IPS DF 6.9 (cell line): Measurements from ENCODE around the gene IFNGR2.
"Not testable (repeated sequence)": the region's sequence is repeated elsewhere in the genome, so short reads cannot be mapped to it uniquely, and the experiment has no call there.

ENCODE experiments used
- DNase-seq: peaks from one replicate; pipeline ENCODE4 v3.0.0-alpha.2; 2013; ENCODE audit warnings: low read depth, low spot score
- H3K27ac ChIP-seq: one replicate; pipeline ENCODE4 v1.5.1; 2013; ENCODE audit warnings: low read length, control low read depth
- H3K27me3 ChIP-seq: 2 replicates; pipeline ENCODE4 v1.6.1; 2013; ENCODE audit warnings: mild to moderate bottlenecking, low read length; ENCODE audit not compliant: control insufficient read depth, insufficient read depth
- H3K36me3 ChIP-seq: 2 replicates; pipeline ENCODE4 v1.6.1; 2013; ENCODE audit warnings: low read length; ENCODE audit not compliant: control insufficient read depth, insufficient read depth
- H3K4me1 ChIP-seq: 2 replicates; pipeline ENCODE4 v1.6.1; 2013; ENCODE audit warnings: low read length; ENCODE audit not compliant: control insufficient read depth, insufficient read depth
- H3K4me3 ChIP-seq: 2 replicates; pipeline ENCODE4 v1.5.1; 2013; ENCODE audit warnings: mild to moderate bottlenecking, low read length
- H3K9me3 ChIP-seq: 2 replicates; pipeline ENCODE4 v1.6.1; 2013; ENCODE audit warnings: low read length, inconsistent platforms; ENCODE audit not compliant: control insufficient read depth, insufficient read depth
- WGBS: extraction: QIAGEN DNeasy Blood & Tissue Kit; methylation state at CpG from one replicate; pipeline ENCODE4 v1.1.7; 2013; ENCODE audit warnings: mixed read lengths, missing lambda C conversion rate; ENCODE audit not compliant: insufficient read length, insufficient coverage; 5-methylcytosine and 5-hydroxymethylcytosine counted together

Gene IFNGR2

DNA sequence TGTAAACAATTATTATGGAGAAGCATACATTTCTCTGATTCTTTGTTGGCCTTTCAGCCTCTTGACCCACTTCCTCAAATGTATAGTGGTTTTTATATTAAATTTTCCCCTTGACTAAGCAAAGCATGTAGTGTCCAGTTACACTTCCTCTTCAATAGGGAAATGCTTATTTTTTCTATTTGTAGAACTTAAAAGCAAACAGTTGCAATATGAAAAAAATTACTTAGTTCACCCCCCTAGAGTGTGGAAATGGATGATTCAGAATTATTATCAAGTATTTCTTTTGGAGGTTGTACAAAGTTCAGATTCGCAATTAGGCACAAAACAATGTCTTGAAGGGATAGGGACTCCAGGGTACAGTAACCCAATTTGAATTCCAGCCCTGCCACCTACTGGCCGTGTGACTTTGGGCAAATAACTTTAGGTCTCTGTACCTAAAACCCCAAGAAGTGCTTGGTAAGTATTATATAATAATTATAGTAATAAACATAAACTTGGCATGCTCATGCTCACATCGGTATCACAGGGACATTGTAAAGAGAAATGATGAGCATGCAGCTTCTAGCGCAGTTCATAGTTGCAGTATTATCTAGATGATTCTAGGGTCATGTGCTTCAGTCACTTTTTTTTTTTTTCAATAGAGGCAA is 28.6 kb upstream of the IFNGR2 start:
- no peak overlapping the region for H3K27ac ChIP-seq
- no peaks in the 10 kb centered on the region for H3K4me1 ChIP-seq
- H3K4me3 ChIP-seq, result no peak overlapping the region
- no peaks in the 10 kb centered on the region for H3K36me3 ChIP-seq
- no peaks in the 10 kb centered on the region for H3K9me3 ChIP-seq
- H3K27me3 ChIP-seq, result no peaks in the 10 kb centered on the region
- WGBS, result no CpG with 5 or more reads among the region's 4 CpGs
- DNase-seq, result no peak

GRCh38 chr21:33375101-33375644 is 28.0 kb upstream of the IFNGR2 start:
- no peak overlapping the region for H3K27ac ChIP-seq
- WGBS, result no CpG with 5 or more reads among the region's 5 CpGs
- H3K27me3 ChIP-seq, result no peaks in the 10 kb centered on the region
- no peaks in the 10 kb centered on the region for H3K36me3 ChIP-seq
- H3K4me3 ChIP-seq, result no peak overlapping the region
- no peak for DNase-seq
- no peaks in the 10 kb centered on the region for H3K4me1 ChIP-seq
- H3K9me3 ChIP-seq, result no peaks in the 10 kb centered on the region

- Histone ChIP-seq H3K27me3 (no peaks in the 10 kb centered on the region), H3K9me3 (no peaks in the 10 kb centered on the region), H3K36me3 (no peaks in the 10 kb centered on the region), H3K27ac (no peak overlapping the region), H3K4me3 (no peak overlapping the region), H3K4me1 (no peaks in the 10 kb centered on the region)
- no CpG with 5 or more reads among the region's 6 CpGs for WGBS
- no peak for DNase-seq
Measured at GRCh38 chr21:33377221-33377920, 25.8 kb upstream of the IFNGR2 start.

DNA sequence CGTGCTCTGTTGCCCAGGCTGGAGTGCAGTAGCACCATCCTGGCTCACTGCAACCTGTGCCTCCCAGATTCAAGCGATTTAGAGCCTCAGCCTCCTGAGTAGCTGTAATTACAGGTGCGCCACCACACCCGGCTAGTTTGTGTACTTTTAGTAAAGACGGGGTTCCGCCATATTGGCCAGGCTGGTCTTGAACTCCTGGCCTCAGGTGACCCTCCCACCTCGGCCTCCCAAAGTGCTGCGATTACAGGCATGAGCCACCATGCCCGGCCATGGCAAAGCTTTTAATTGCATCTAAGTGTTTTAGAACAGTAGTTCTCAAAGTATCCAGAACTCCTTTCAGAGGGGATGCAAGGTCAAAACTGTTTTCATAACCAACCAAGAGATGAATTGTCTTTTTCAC is 25.1 kb upstream of the IFNGR2 start:
- no peak for DNase-seq
- WGBS, result no CpG with 5 or more reads among the region's 9 CpGs
- H3K9me3 ChIP-seq, result no peaks in the 10 kb centered on the region
- no peaks in the 10 kb centered on the region for H3K27me3 ChIP-seq
- no peaks in the 10 kb centered on the region for H3K36me3 ChIP-seq
- no peak overlapping the region for H3K4me3 ChIP-seq
- H3K27ac ChIP-seq, result no peak overlapping the region
- no peaks in the 10 kb centered on the region for H3K4me1 ChIP-seq

DNA sequence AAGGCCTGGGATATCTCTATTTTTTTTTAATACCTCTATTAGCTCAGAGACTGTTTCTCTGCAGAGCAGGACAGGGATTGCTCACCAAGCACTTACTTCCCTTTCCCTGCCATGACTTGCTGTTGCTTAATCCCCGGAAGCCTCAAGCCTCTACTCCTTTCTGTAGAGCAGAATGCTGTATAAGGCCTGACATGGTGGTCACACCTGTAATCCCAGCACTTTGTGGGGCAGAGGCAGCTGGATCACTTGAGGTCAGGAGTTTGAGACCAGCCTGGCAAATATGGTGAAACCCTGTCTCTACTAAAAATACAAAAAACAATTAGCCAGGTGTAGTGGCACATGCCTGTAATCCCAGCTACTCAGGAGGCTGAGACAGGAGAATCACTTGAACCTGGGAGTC is 23.3 kb upstream of the IFNGR2 start:
- H3K4me3 ChIP-seq, DNase-seq, H3K27ac ChIP-seq, H3K27me3 ChIP-seq, H3K9me3 ChIP-seq, H3K36me3 ChIP-seq, H3K4me1 ChIP-seq: not testable (repeated sequence)
- no CpG with 5 or more reads among the region's 1 CpG for WGBS

DNA sequence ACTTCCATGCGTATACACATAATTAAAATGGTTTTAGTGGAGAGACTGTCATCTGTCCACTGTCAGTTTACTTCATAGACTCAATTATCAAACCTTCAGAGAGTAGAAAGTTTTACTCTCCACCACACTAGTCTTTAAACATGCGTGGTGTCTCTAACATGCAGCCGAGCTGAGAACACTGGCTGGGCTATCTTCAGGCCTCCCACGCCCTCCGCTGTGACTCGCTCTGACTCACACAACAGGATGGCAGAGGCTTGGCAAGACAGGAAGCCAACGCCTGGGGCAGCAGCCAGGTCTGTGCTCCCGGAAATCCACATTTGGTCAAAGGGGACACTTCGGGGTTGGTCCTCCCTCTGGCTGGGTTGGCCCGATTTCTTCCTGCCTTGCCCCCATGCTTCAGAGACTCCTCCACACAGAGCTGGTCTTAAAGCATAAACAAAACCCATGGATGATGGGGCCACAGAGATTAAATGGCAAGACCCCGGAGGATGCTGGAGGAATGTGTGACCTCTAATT is 22.7 kb upstream of the IFNGR2 start:
- Histone ChIP-seq H3K4me1 (no peaks in the 10 kb centered on the region), H3K36me3 (no peaks in the 10 kb centered on the region), H3K27ac (no peak overlapping the region), H3K4me3 (no peak overlapping the region), H3K9me3 (no peaks in the 10 kb centered on the region), H3K27me3 (no peaks in the 10 kb centered on the region)
- no peak for DNase-seq
- WGBS, result no CpG with 5 or more reads among the region's 11 CpGs

DNA sequence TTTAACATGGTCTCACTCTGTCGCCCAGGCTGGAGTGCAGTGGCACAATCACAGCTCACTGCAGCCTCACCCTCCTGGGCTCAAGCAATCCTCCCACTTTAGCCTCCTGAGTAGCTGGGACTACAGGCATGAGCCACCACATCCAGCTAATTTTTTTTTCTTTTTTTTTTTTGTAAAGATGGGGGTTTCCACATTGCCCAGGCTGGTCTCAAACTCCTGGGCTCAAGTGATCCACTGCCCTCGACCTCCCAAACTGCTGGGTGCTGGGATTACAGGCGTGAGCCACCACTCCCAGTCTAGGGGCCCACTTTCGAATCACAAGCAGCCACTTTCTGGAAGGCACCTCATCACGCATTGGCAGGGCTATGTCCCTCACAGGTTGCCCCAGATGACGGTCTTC is 21.8 kb upstream of the IFNGR2 start:
- not testable (repeated sequence) for H3K36me3 ChIP-seq, DNase-seq, H3K4me3 ChIP-seq, H3K27ac ChIP-seq, H3K27me3 ChIP-seq, H3K9me3 ChIP-seq, H3K4me1 ChIP-seq
- no CpG with 5 or more reads among the region's 6 CpGs for whole genome bisulfite sequencing

- no peaks in the 10 kb centered on the region for H3K9me3 ChIP-seq
- no peak for DNase-seq
- H3K36me3 ChIP-seq, result no peaks in the 10 kb centered on the region
- no peak overlapping the region for H3K27ac ChIP-seq
- no peaks in the 10 kb centered on the region for H3K27me3 ChIP-seq
- H3K4me3 ChIP-seq, result no peak overlapping the region
- no peaks in the 10 kb centered on the region for H3K4me1 ChIP-seq
- no CpG with 5 or more reads among the region's 20 CpGs for WGBS
Measured at GRCh38 chr21:33383056-33383888, 19.9 kb upstream of the IFNGR2 start.

- no peaks in the 10 kb centered on the region for H3K9me3 ChIP-seq
- no peak overlapping the region for H3K4me3 ChIP-seq
- H3K36me3 ChIP-seq, result no peaks in the 10 kb centered on the region
- DNase-seq, result no peak
- no peak overlapping the region for H3K27ac ChIP-seq
- no peaks in the 10 kb centered on the region for H3K27me3 ChIP-seq
- no peaks in the 10 kb centered on the region for H3K4me1 ChIP-seq
- WGBS, result no CpG with 5 or more reads among the region's 17 CpGs
Measured at GRCh38 chr21:33384841-33385331, 18.3 kb upstream of the IFNGR2 start.

- Histone ChIP-seq H3K27ac (no peak overlapping the region), H3K27me3 (no peaks in the 10 kb centered on the region), H3K9me3 (no peaks in the 10 kb centered on the region), H3K4me3 (no peak overlapping the region), H3K4me1 (no peaks in the 10 kb centered on the region), H3K36me3 (no peaks in the 10 kb centered on the region)
- no peak for DNase-seq
- no CpG with 5 or more reads among the region's 6 CpGs for WGBS
Measured at GRCh38 chr21:33386222-33386784, 16.9 kb upstream of the IFNGR2 start.
